Epithelial cell of esophagus (primary cell): ENCODE measurements around the gene AMZ1.

ENCODE experiments used
- DNase-seq: peaks from one replicate; pipeline ENCODE4 v3.0.0; 2010; ENCODE audit warnings: low read depth
- H3K4me3 ChIP-seq: 2 replicates; pipeline ENCODE4 v1.5.1; 2011; ENCODE audit warnings: mild to moderate bottlenecking, low read length, control low read depth
- CTCF ChIP-seq: IDR thresholded peaks from 2 replicates; pipeline ENCODE4 v1.5.1; 2011; ENCODE audit warnings: low read depth, mild to moderate bottlenecking, low read length, control low read depth, inconsistent platforms; ENCODE audit not compliant: insufficient read depth; ENCODE audit errors: missing control alignments

Gene AMZ1

GRCh38 chr7:2663121-2663886, 24.7 kb upstream of the AMZ1 start:
- DNase-seq = no peak
- H3K4me3 ChIP-seq = no peak overlapping the region
- TF ChIP-seq CTCF = no peak

DNA sequence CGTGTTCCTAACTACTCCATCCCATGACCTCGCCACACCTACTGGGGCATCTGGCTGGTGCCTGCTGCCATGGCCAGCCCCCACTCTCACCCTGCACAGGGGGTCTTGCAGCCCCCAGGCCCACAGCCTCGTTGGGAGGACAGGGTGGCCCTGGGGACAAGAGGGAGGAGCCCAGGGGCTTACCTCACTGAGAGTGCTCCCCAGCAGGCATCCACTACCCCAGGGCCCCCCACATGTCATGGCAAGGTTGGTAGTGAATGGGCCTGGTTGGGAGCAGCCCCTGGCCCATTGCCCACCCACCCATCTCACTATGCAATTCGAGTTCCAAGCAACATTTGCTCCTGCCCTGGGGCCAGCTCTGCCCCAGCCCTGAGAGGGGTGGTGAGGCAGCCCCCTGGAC, 24.0 kb upstream of the AMZ1 start:
- no peak for DNase-seq
- TF ChIP-seq CTCF = no peak
- no peak overlapping the region for H3K4me3 ChIP-seq

GRCh38 chr7:2665359-2665791, 22.6 kb upstream of the AMZ1 start:
- no peak for TF ChIP-seq CTCF
- no peak overlapping the region for H3K4me3 ChIP-seq
- DNase-seq = no peak

DNA sequence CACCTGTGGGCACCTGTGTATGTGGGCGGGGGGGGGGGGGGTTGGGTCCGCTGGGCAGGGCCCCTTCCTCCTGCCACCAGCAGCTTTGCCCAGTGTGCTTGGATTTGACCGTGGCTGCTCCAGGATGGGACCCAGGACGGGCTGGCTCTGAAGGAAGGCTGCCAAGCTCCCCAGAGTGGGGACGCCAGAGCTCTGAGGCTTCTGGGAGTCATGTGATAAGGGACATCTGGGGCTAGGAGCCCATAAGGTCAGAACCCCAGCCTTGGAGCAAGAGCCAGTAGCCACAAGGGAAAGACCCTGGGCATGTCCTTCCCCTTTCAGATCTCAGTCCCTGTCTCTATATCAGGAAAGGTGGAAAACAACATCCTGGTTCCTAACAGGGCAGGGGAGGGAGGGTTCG, 21.8 kb upstream of the AMZ1 start:
- no peak overlapping the region for H3K4me3 ChIP-seq
- no peak for DNase-seq
- no peak for TF ChIP-seq CTCF

- DNase-seq = no peak
- H3K4me3 ChIP-seq = no peak overlapping the region
- no peak for TF ChIP-seq CTCF
Observed at GRCh38 chr7:2666588-2667250, 21.3 kb upstream of the AMZ1 start.

- no peak overlapping the region for H3K4me3 ChIP-seq
- no peak for TF ChIP-seq CTCF
- DNase-seq = no peak
Observed at GRCh38 chr7:2667843-2668242, 20.2 kb upstream of the AMZ1 start.

- TF ChIP-seq CTCF = no peak
- no peak overlapping the region for H3K4me3 ChIP-seq
- DNase-seq = no peak
Observed at GRCh38 chr7:2668401-2668800, 19.6 kb upstream of the AMZ1 start.
